GM12865 (cell line): ENCODE measurements around the gene POLQ.

ENCODE experiments used
- DNase-seq: peaks from one replicate; pipeline ENCODE4 v3.0.0; 2010; ENCODE audit warnings: low read depth
- H3K4me3 ChIP-seq: 2 replicates; pipeline ENCODE4 v1.5.1; 2011; ENCODE audit warnings: mild to moderate bottlenecking, low read depth, low read length, control low read depth
- TF ChIP-seq, protein P1 (sequence below): IDR thresholded peaks from 2 replicates; pipeline ENCODE4 v1.5.1; 2011; ENCODE audit warnings: low read length, control low read depth, low read depth, inconsistent platforms; ENCODE audit not compliant: insufficient read depth; ENCODE audit errors: missing control alignments

POLQ gene

DNA sequence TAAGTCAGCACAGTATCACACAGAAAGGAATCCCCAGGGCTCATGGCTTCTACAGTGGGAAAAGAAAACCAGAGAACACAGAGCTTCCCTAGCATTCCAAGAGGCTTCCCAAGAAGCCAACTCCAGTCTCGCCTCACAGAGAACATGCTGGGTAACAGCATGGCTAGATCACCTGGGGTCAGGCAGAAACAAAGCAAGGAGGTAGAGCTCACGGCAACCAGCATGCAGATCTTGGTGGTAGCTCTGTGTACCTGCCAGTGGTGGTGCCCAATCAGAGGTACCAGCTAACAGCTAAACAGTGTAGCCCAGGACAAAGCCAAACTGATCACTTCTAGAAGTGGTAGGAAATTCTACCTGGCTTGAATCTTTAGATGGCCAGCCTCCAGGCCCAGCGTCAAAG lies 31.3 kb downstream of the POLQ start:
- TF ChIP-seq, protein P1, sequence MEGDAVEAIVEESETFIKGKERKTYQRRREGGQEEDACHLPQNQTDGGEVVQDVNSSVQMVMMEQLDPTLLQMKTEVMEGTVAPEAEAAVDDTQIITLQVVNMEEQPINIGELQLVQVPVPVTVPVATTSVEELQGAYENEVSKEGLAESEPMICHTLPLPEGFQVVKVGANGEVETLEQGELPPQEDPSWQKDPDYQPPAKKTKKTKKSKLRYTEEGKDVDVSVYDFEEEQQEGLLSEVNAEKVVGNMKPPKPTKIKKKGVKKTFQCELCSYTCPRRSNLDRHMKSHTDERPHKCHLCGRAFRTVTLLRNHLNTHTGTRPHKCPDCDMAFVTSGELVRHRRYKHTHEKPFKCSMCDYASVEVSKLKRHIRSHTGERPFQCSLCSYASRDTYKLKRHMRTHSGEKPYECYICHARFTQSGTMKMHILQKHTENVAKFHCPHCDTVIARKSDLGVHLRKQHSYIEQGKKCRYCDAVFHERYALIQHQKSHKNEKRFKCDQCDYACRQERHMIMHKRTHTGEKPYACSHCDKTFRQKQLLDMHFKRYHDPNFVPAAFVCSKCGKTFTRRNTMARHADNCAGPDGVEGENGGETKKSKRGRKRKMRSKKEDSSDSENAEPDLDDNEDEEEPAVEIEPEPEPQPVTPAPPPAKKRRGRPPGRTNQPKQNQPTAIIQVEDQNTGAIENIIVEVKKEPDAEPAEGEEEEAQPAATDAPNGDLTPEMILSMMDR: no peak
- no peak overlapping the region for H3K4me3 ChIP-seq
- DNase-seq: no peak

DNA sequence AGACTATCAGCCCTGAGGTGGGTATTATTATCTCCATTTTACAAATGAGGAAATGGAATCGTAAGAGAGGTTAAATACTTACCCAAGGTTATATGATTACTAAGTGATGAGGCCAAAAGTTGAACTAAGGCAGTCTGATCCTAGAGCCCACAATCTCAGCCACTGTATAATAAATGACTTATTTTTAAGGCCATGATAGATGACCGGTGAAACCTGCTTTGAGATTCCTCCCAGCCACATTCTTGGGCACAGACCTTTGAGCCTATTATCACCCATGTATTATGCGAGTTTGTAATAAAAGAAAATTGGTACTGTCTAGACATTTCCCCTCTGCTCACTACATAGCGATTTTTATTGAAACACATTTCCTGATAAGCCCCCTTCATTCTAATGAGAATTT lies 37.4 kb downstream of the POLQ start:
- no peak for DNase-seq
- TF ChIP-seq, protein P1: no peak
- H3K4me3 ChIP-seq: no peak overlapping the region

DNA sequence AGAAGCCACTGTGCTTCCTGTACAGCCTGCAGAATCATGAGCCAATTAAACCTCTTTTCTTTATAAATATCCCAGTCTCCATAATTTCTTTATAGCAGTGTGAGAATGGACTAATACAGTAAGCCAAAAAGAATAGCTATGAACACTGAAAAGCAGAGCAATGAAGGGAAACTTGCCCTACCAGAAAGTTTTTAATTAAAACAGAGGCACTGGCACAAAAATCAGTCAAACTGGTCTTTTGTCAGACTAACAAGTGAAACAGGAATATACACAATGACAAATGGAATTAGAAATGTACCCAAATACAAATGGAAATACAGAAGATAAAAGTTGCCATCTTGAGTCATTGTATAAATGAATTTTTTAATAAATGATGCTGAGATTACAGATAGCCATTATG lies 40.5 kb downstream of the POLQ start:
- TF ChIP-seq, protein P1: no peak

DNA sequence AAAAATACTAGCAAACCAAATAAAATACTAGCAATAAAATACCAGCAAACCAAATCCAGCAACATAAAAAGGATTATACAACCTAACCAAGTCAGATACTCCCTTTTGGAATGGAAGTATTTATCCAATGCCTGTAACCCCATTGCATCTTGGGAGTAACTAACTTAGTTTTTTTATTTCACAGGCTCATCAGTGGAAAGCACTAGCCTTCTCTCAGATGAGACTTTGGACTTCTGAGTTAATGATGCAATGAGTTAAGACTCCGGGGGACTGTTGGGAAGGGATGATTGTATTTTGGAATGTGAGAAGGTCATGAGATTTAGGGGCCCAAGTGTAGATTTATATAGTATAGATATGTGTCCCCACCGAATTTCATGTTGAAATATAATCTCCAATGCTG lies 41.2 kb downstream of the POLQ start:
- no peak overlapping the region for H3K4me3 ChIP-seq
- TF ChIP-seq, protein P1: no peak
- no peak for DNase-seq

More for the DNA sequence above, 40.5 kb downstream of the POLQ start:
- H3K4me3 ChIP-seq: no peak overlapping the region
- DNase-seq: no peak

DNA sequence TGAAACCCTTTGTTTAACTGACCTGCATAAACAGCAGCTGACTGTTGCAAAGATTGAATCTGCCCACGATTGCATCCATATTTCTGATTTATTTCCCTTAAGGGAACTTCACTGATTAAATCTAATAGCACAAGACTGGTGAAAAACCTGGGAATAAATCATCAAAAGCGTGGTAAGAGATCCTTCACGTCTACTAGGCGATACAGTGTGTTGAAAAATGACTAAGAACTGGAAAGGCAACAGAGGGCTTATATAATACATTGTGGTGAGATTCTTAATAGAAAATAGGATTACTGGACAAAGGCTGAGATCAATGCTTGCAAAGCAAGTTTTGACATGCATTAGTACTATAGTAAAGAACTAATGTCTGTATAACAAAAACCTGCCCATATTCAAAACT lies 49.0 kb downstream of the POLQ start:
- no peak overlapping the region for H3K4me3 ChIP-seq
- TF ChIP-seq, protein P1: no peak
- DNase-seq: no peak

DNA sequence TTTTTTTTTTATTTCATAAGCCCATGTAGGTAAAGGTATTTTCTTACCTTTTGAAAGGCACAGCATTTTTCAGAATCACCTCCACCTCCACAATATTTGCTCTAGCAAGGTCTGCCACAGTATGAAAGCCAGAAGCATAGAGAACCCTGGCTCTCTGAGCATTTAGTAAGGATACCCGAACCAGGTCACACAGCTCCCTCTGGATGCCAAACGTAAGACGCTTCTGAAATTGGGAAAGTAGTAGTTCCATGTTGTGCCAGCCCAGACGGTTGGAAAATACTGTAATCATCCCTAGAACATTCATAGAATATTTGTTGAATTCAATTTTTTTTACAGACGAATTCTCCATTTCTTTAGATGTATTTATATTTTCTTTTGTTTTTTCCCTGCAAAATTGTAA lies 52.4 kb downstream of the POLQ start:
- TF ChIP-seq, protein P1: no peak
- H3K4me3 ChIP-seq: no peak overlapping the region
- DNase-seq: no peak

DNA sequence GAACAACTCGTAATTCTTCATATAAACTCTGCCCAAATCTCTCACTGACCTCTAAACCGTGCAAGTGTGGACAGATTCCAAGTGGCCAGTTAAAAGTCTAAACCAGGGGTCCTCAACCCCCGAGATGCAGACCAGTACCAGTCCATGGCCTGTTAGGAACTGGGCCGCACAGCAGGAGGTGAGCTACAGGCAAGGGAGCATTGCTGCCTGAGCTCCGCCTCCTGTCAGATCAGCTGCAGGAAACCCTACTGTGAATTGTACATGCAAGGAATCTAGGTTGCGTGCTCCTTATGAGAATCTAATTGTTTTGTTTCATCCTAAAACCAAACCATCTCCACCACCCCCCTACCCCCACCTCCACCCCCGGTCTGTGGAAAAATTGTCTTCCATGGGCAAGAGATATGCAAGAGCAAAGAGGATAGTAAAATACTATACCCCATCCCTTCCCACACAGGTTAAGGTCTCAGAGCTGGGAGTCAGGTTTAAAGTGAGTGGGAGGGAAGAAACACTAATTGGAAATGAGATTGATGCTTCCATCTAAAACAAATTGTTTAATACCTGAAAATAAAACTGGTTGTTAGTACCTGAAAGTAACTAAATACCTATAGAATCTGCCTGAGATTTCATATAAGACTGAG lies 54.0 kb downstream of the POLQ start:
- TF ChIP-seq, protein P1: no peak
- H3K4me3 ChIP-seq: no peak overlapping the region
- no peak for DNase-seq
